GM12878 (cell line): ENCODE data around the gene TAF11.

ENCODE experiments used
- ATF2 ChIP-seq: IDR thresholded peaks from 2 replicates; pipeline ENCODE4 v1.6.1; 2012; ENCODE audit warnings: low read length, inconsistent platforms
- BHLHE40 ChIP-seq, 2 experiments: fragments of 450-650 bp in 1 of 2; IDR thresholded peaks; 2 replicates each; pipeline ENCODE4 v1.6.1; 2011 to 2017; ENCODE audit warnings: low read depth in 2 of 2, borderline replicate concordance in 1 of 2, improper control_type of control experiment in 1 of 2, low read length in 1 of 2, mild to moderate bottlenecking in 1 of 2
- CTCF ChIP-seq, 3 experiments: IDR thresholded peaks in 2 of 3; conservative IDR thresholded peaks in 1 of 3; 2 replicates each; pipeline ENCODE4 v1.5.1; 2011; ENCODE audit warnings: low read depth in 3 of 3, low read length in 3 of 3, mild to moderate bottlenecking in 3 of 3, control low read depth in 2 of 3, moderate library complexity in 2 of 3, inconsistent platforms in 1 of 3, mixed read lengths in 1 of 3; ENCODE audit not compliant: control insufficient read depth in 2 of 3, insufficient read depth in 1 of 3; ENCODE audit errors: extremely low read depth in 1 of 3
- ESRRA ChIP-seq: IDR thresholded peaks from 2 replicates; pipeline ENCODE4 v1.6.1; 2012; ENCODE audit warnings: mild to moderate bottlenecking, low read length, improper control_type of control experiment
- EZH2 ChIP-seq: IDR thresholded peaks from 2 replicates; pipeline ENCODE4 v1.6.1; 2012; ENCODE audit warnings: low read depth, mild to moderate bottlenecking, control low read depth, inconsistent platforms, low read length, borderline replicate concordance; ENCODE audit not compliant: control insufficient read depth
- POLR2AphosphoS5 ChIP-seq: IDR thresholded peaks from 2 replicates; pipeline ENCODE4 v1.6.1; 2011; ENCODE audit warnings: mild to moderate bottlenecking, low read length, inconsistent platforms
- TAF1 ChIP-seq: IDR thresholded peaks from 2 replicates; pipeline ENCODE4 v1.6.1; 2011; ENCODE audit warnings: mild to moderate bottlenecking, low read depth, low read length, borderline replicate concordance
- ZNF274 ChIP-seq: IDR thresholded peaks from one replicate; pipeline ENCODE4 v1.8.0; 2011; ENCODE audit not compliant: insufficient read length, insufficient read depth

- TF ChIP-seq ZNF274 (no peak), CTCF (IDR thresholded peaks at IDR 0.05 in 2 of 3, conservative IDR thresholded peaks at IDR 0.05 in 1 of 3; ENCODE audit: control insufficient read depth in 2 of 3, extremely low read depth in 1 of 3, insufficient read depth in 1 of 3, low read depth in 3 of 3, low read length in 3 of 3) (no peak), TAF1 (no peak), ATF2 (no peak), ESRRA (no peak), BHLHE40 (IDR thresholded peaks at IDR 0.05; ENCODE audit: borderline replicate concordance in 1 of 2, low read depth in 2 of 2, low read length in 1 of 2) (no peak), POLR2AphosphoS5 (no peak), EZH2 (no peak)
These were observed 6.9 kb upstream of the TAF11 start for GRCh38 chr6:34894693-34895092.
